ENCODE measurements around the gene GNAI3.

Gene GNAI3

GRCh38 chr1:109538827-109539555 is 9.4 kb upstream of the GNAI3 start:
- no peak for DNase-seq (ENCODE audit: extremely low read depth, low read depth)

GRCh38 chr1:109539676-109540075 is 8.7 kb upstream of the GNAI3 start, which contains the start of gene GPR61:
GPR61 (plus strand) TSS chr1:109539872; CDS start chr1:109543023, 3,151 bp downstream.
- no peak for DNase-seq (ENCODE audit: extremely low read depth, low read depth)
- TF ChIP-seq CTCF (IDR thresholded peaks at IDR 0.05; ENCODE audit: low read depth, low read length, missing control alignments), result no peak
- H3K4me3 ChIP-seq (replicated peaks; ENCODE audit: low read depth, low read length), result no peak within 1 kb of the TSS

More at GRCh38 chr1:109538827-109539555, 9.4 kb upstream of the GNAI3 start:
- no peak overlapping the region for H3K4me3 ChIP-seq (replicated peaks; ENCODE audit: low read depth, low read length)
- no peak for TF ChIP-seq CTCF (IDR thresholded peaks at IDR 0.05; ENCODE audit: low read depth, low read length, missing control alignments)

- no peak for DNase-seq (ENCODE audit: extremely low read depth, low read depth)
- no peak for TF ChIP-seq CTCF (IDR thresholded peaks at IDR 0.05; ENCODE audit: low read depth, low read length, missing control alignments)
- H3K4me3 ChIP-seq (replicated peaks; ENCODE audit: low read depth, low read length), result no peak overlapping the region
These were observed 7.3 kb upstream of the GNAI3 start for GRCh38 chr1:109541102-109541501.

- no peak overlapping the region for H3K4me3 ChIP-seq (replicated peaks; ENCODE audit: low read depth, low read length)
- TF ChIP-seq CTCF (IDR thresholded peaks at IDR 0.05; ENCODE audit: low read depth, low read length, missing control alignments), result no peak
- DNase-seq (ENCODE audit: extremely low read depth, low read depth), result no peak
These were observed 5.8 kb upstream of the GNAI3 start for GRCh38 chr1:109542657-109543056.

- TF ChIP-seq CTCF (IDR thresholded peaks at IDR 0.05; ENCODE audit: low read depth, low read length, missing control alignments), result no peak
- H3K4me3 ChIP-seq (replicated peaks; ENCODE audit: low read depth, low read length), result no peak overlapping the region
These were observed 5.0 kb upstream of the GNAI3 start for GRCh38 chr1:109543283-109543987.

GRCh38 chr1:109543988-109544735 is 4.3 kb upstream of the GNAI3 start:
- no peak overlapping the region for H3K4me3 ChIP-seq (replicated peaks; ENCODE audit: low read depth, low read length)
- TF ChIP-seq CTCF (IDR thresholded peaks at IDR 0.05; ENCODE audit: low read depth, low read length, missing control alignments), result no peak
- no peak for DNase-seq (ENCODE audit: extremely low read depth, low read depth)

More at GRCh38 chr1:109543283-109543987, 5.0 kb upstream of the GNAI3 start:
- no peak for DNase-seq (ENCODE audit: extremely low read depth, low read depth)

All from HFF-Myc (cell line).